Thoracic aorta (tissue), 2 donors: Measurements from ENCODE around the gene MICAL3. TPM values are rescaled to one million over a fixed set of nuclear protein-coding genes. Genes with fewer than 3 reads are reported as not detected.

Experiments
- ATAC-seq: fragments of 150-250 bp; one replicate; pipeline ENCODE4 v1.8.0; 2017; ENCODE audit warnings: low read depth; ENCODE audit not compliant: insufficient number of reproducible peaks, low FRiP score
- DNase-seq: peaks from one replicate; pipeline ENCODE4 v3.0.0-alpha.2; 2020; ENCODE audit warnings: low spot score
- H3K27ac ChIP-seq, 2 donors: fragments of 200-600 bp; sonication (generic); 1 replicate in 1 of 2; 2 replicates in 1 of 2; pipeline ENCODE4 v1.5.1; 2016; ENCODE audit warnings: mild to moderate bottlenecking in 2 of 2, moderate library complexity in 2 of 2
- H3K27me3 ChIP-seq: fragments of 200-600 bp; sonication (generic); replicated peaks from 2 replicates; pipeline ENCODE4 v1.6.0; 2016; ENCODE audit warnings: mild to moderate bottlenecking; ENCODE audit not compliant: insufficient read depth
- H3K36me3 ChIP-seq: fragments of 200-600 bp; sonication (generic); one replicate; pipeline ENCODE4 v1.5.1; 2016
- H3K4me1 ChIP-seq, 2 donors: fragments of 200-600 bp; sonication (generic); 1 replicate in 1 of 2; 2 replicates in 1 of 2; pipeline versions ENCODE4 v1.5.1 to v1.6.0; 2016; ENCODE audit warnings: low read depth in 2 of 2, mild to moderate bottlenecking in 1 of 2; ENCODE audit not compliant: control insufficient read depth in 1 of 2
- H3K4me3 ChIP-seq: fragments of 200-600 bp; sonication (generic); 2 replicates; pipeline ENCODE4 v1.5.1; 2016; ENCODE audit warnings: mild to moderate bottlenecking
- H3K9me3 ChIP-seq: fragments of 200-600 bp; sonication (generic); 2 replicates; pipeline ENCODE4 v1.5.1; 2016
- CTCF ChIP-seq: fragments of 200-600 bp; sonication (generic); IDR thresholded peaks from one replicate; pipeline ENCODE4 v1.5.1; 2019; ENCODE audit warnings: antibody characterized with exemption
- total RNA-seq, 2 donors: library from RNA; depleted of rRNA; stranded (reverse); fragments of >200 nt; gene quantifications; one replicate each; pipeline versions ENCODE4 v1.1.0 to v1.2.3, GENCODE V29; 2016

MICAL3 gene
- total RNA-seq, 2 donors from 2014 or later = 45.2 to 78.0 TPM

- ATAC-seq = no peak
- DNase-seq = no peak
- peak overlapping the region; percentile 37 to 48 for H3K27ac ChIP-seq
- H3K4me1 ChIP-seq = peaks cover 29 to 69% of the 10 kb centered on the region in 2 donors
- no peaks in the 10 kb centered on the region for H3K27me3 ChIP-seq
- no peaks in the 10 kb centered on the region for H3K9me3 ChIP-seq
- H3K36me3 ChIP-seq = no peaks in the 10 kb centered on the region
- no peak for TF ChIP-seq CTCF
- H3K4me3 ChIP-seq = no peak overlapping the region
Observed at GRCh38 chr22:17921871-17922821, 102.2 kb downstream of the MICAL3 start.

DNA sequence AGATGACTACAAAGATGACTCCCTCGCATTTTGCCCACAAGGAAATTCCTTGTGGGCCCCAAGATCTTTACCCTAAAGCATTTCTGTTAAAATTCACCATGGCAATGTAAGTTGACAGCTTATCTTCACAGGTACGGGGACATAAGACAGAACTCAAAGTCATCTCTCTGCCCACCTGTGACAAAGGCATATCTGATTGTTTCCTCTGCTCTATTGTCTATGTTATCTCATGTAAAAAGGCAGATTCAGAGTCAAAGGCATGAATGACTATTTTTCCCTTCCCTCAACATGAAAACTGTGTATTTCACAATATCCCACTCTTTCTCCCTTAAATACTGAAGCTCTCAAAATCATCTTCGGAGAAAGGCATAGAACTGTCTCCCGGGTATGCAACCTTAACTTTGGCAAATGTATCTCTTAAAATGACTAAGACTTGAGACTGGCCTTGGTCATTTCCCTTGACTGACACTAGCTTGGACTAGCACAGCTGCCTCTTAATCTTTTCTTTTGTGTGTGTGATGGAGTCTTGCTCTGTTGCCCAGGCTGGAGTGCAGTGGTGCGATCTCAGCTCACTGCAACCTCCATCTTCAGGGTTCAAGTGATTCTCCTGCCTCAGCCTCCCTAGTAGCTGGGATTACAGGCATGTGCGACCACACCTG, 103.2 kb downstream of the MICAL3 start:
- Histone ChIP-seq H3K4me1 (peaks cover 29 to 69% of the 10 kb centered on the region in 2 donors), H3K27ac (no peak overlapping the region), H3K36me3 (no peaks in the 10 kb centered on the region), H3K9me3 (no peaks in the 10 kb centered on the region), H3K27me3 (no peaks in the 10 kb centered on the region), H3K4me3 (no peak overlapping the region)
- no peak for TF ChIP-seq CTCF
- DNase-seq (no peak), ATAC-seq (no peak)

- Histone ChIP-seq H3K27me3 (no peaks in the 10 kb centered on the region), H3K9me3 (no peaks in the 10 kb centered on the region), H3K4me1 (peaks cover 29 to 66% of the 10 kb centered on the region in 2 donors), H3K36me3 (no peaks in the 10 kb centered on the region), H3K4me3 (peak overlapping the region; percentile 24), H3K27ac (peak overlapping the region; percentile 2 to 19)
- no peak for DNase-seq
- no peak for ATAC-seq
- no peak for TF ChIP-seq CTCF
Observed at GRCh38 chr22:17920145-17920605, 104.2 kb downstream of the MICAL3 start.

GRCh38 chr22:17919276-17920144, 104.9 kb downstream of the MICAL3 start:
- Histone ChIP-seq H3K27ac (peak overlapping the region; percentile 2 to 19), H3K4me3 (peak overlapping the region; percentile 24), H3K36me3 (no peaks in the 10 kb centered on the region), H3K27me3 (no peaks in the 10 kb centered on the region), H3K9me3 (no peaks in the 10 kb centered on the region), H3K4me1 (peaks cover 26 to 66% of the 10 kb centered on the region in 2 donors)
- ATAC-seq = no peak
- TF ChIP-seq CTCF = no peak
- DNase-seq = no peak
